ENCODE data around the gene GPR65.

- TF ChIP-seq POLR2A (IDR thresholded peaks at IDR 0.05) (no peak), POLR2AphosphoS5 (IDR thresholded peaks at IDR 0.05) (no peak), EP300 (IDR thresholded peaks at IDR 0.05) (no peak)
- TF ChIP-seq, protein P1, sequence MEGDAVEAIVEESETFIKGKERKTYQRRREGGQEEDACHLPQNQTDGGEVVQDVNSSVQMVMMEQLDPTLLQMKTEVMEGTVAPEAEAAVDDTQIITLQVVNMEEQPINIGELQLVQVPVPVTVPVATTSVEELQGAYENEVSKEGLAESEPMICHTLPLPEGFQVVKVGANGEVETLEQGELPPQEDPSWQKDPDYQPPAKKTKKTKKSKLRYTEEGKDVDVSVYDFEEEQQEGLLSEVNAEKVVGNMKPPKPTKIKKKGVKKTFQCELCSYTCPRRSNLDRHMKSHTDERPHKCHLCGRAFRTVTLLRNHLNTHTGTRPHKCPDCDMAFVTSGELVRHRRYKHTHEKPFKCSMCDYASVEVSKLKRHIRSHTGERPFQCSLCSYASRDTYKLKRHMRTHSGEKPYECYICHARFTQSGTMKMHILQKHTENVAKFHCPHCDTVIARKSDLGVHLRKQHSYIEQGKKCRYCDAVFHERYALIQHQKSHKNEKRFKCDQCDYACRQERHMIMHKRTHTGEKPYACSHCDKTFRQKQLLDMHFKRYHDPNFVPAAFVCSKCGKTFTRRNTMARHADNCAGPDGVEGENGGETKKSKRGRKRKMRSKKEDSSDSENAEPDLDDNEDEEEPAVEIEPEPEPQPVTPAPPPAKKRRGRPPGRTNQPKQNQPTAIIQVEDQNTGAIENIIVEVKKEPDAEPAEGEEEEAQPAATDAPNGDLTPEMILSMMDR (IDR thresholded peaks at IDR 0.05) = no peak
These were observed 20.4 kb downstream of the GPR65 start for GRCh38 chr14:88025313-88025712.

Data from suprapubic skin (tissue), 4 donors.